Activated CD8-positive, alpha-beta T cell treated with anti-CD3 and anti-CD28 coated beads for 36 hours (primary cell): Measurements from ENCODE around the gene CNOT4. TPM values are rescaled to one million over a fixed set of nuclear protein-coding genes. Genes with fewer than 3 reads are reported as not detected.

Experiments used
- ATAC-seq: fragments of 200-7000 bp; cut with Tn5 transposase; one replicate; pipeline ENCODE4 v1.10.0; 2021; ENCODE audit warnings: mild to moderate bottlenecking, moderate library complexity
- CTCF ChIA-PET: fragments of 350-600 bp; sonication (Branson Sonifier 250); formaldehyde crosslinking; loops from one replicate; lab custom pipeline; 2021; ENCODE audit warnings: antibody characterized with exemption; lab: Charles Lee
- POLR2A ChIA-PET: fragments of 350-600 bp; sonication (Branson Sonifier 250); formaldehyde crosslinking; loops from one replicate; lab custom pipeline; 2021; ENCODE audit warnings: antibody characterized with exemption; lab: Charles Lee
- DNase-seq: peaks from one replicate; pipeline ENCODE4 v3.0.0-alpha.2; 2020
- H3K27ac Mint-ChIP-seq: one replicate; pipeline ENCODE4 v1.8.0; 2021; ENCODE audit warnings: mild to moderate bottlenecking, mixed read lengths
- H3K27me3 Mint-ChIP-seq: one replicate; pipeline ENCODE4 v1.8.0; 2021; ENCODE audit warnings: mixed read lengths
- H3K36me3 Mint-ChIP-seq: one replicate; pipeline ENCODE4 v1.8.0; 2021; ENCODE audit warnings: low read depth, mixed read lengths
- H3K4me1 Mint-ChIP-seq: one replicate; pipeline ENCODE4 v1.8.0; 2021; ENCODE audit warnings: low read depth, mixed read lengths
- H3K4me3 Mint-ChIP-seq: one replicate; pipeline ENCODE4 v1.8.0; 2021; ENCODE audit warnings: mild to moderate bottlenecking, moderate library complexity, mixed read lengths
- H3K9me3 Mint-ChIP-seq: one replicate; pipeline ENCODE4 v1.8.0; 2021; ENCODE audit warnings: mixed read lengths
- intact Hi-C: fragments of 100-400 bp; cut with micrococcal nuclease; formaldehyde crosslinking; loops from one replicate; pipeline ENCODE4 v1.10.0; 2022
- total RNA-seq, 2 experiments: library from RNA; stranded (reverse); gene quantifications; one replicate each; pipeline ENCODE4 v1.2.3, GENCODE V29; 2021
- TF ChIP-seq, protein P1 (sequence below): fragments of 200-600 bp; IDR thresholded peaks from one replicate; pipeline ENCODE4 v1.8.0; 2022; ENCODE audit warnings: antibody characterized with exemption, mild to moderate bottlenecking

The CNOT4 gene
- total RNA-seq, 2 experiments from 2014 or later = 22.0 to 23.6 TPM

DNA sequence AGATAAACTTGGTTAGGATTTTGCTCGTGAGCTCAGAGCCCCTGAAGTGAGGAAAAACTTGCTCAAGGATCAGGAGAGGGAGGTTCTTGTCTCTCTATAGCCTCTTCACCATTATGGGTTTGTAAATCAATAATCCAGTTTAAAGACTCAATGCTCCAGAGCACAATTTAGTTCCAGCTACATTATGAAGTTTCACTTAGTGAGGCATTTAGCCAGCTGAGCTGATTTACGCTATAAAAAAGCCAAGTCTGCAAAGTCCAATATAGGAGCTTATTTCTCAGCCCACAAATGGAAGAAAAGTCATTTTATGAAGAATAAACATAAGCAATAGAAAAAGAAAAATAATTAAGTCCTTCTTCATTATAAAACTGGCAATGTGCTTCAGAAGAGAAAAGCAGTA is 145.7 kb downstream of the CNOT4 start:
- POLR2A ChIA-PET = interaction anchor here (0.6 kb wide), 1 partner anchor 707 kb away, joined by 3 read pairs; no protein-coding TSS in a partner anchor
- ATAC-seq (no peak), DNase-seq (no peak)
- TF ChIP-seq, protein P1, sequence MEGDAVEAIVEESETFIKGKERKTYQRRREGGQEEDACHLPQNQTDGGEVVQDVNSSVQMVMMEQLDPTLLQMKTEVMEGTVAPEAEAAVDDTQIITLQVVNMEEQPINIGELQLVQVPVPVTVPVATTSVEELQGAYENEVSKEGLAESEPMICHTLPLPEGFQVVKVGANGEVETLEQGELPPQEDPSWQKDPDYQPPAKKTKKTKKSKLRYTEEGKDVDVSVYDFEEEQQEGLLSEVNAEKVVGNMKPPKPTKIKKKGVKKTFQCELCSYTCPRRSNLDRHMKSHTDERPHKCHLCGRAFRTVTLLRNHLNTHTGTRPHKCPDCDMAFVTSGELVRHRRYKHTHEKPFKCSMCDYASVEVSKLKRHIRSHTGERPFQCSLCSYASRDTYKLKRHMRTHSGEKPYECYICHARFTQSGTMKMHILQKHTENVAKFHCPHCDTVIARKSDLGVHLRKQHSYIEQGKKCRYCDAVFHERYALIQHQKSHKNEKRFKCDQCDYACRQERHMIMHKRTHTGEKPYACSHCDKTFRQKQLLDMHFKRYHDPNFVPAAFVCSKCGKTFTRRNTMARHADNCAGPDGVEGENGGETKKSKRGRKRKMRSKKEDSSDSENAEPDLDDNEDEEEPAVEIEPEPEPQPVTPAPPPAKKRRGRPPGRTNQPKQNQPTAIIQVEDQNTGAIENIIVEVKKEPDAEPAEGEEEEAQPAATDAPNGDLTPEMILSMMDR = no peak
- Mint-ChIP-seq H3K4me1 (peaks cover 5% of the 10 kb centered on the region), H3K4me3 (no peak overlapping the region), H3K27ac (no peak overlapping the region), H3K36me3 (peaks cover 25% of the 10 kb centered on the region), H3K9me3 (peaks cover 3% of the 10 kb centered on the region), H3K27me3 (no peaks in the 10 kb centered on the region)
- CTCF ChIA-PET = interaction anchor here (0.7 to 1.7 kb wide), 4 partner anchors 78 to 96 kb away, joined by 3 to 7 read pairs (median 4); no protein-coding TSS in a partner anchor
- intact Hi-C loops = no loop called here

DNA sequence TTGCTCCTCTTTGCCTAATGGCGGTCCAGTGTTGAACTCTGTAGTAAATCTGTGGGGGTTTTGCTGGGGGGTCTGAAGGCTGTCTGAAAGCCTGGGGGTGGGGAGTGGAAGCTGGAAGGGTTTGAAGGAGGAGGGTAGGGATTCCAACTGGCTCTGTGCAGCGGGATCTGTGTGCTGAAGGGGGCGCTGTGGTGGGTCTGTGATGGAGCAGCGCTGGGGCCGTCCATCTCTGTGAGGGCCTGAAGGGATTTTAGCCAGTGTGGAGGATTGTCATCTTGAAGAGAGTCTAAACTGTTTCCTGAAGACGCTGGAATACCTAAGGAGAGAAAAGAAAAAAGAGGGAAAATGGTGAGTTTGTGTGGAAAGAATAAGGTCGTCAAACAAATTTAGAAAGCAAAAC is 147.0 kb downstream of the CNOT4 start:
- H3K4me1 Mint-ChIP-seq = no peaks in the 10 kb centered on the region
- DNase-seq = no peak
- TF ChIP-seq, protein P1 = no peak
- POLR2A ChIA-PET = no interaction called here
- peaks cover 23% of the 10 kb centered on the region for H3K36me3 Mint-ChIP-seq
- CTCF ChIA-PET = interaction anchor here (0.9 to 1.7 kb wide), 4 partner anchors 8 to 88 kb away, joined by 3 to 7 read pairs (median 4); no protein-coding TSS in a partner anchor
- H3K27ac Mint-ChIP-seq = no peak overlapping the region
- H3K9me3 Mint-ChIP-seq = peaks cover 3% of the 10 kb centered on the region
- no peak overlapping the region for H3K4me3 Mint-ChIP-seq
- intact Hi-C loops = no loop called here
- no peaks in the 10 kb centered on the region for H3K27me3 Mint-ChIP-seq
- no peak for ATAC-seq

DNA sequence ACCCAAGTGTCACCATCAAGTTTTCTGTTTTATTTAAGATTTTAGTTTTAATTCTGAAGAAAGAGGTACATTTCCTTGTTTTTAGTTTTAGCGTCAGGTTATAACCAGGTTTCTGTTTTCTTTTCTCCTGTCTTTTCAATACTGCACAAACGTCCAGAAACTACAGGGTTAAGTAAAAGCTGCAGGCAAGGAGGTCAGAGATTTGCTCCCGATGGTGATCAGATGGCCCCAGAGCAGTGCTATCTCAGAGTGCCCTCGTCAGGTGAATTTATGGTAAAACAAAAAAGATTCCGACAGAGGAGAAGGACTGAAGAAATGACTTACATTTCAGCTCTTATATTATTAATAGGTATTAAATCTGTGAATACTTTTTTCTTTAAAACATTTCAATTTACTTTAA is 148.1 kb downstream of the CNOT4 start:
- POLR2A ChIA-PET = no interaction called here
- intact Hi-C loops = no loop called here
- no peaks in the 10 kb centered on the region for H3K4me1 Mint-ChIP-seq
- no peaks in the 10 kb centered on the region for H3K27me3 Mint-ChIP-seq
- no peak overlapping the region for H3K4me3 Mint-ChIP-seq
- H3K27ac Mint-ChIP-seq = no peak overlapping the region
- ATAC-seq (no peak), DNase-seq (no peak)
- CTCF ChIA-PET = interaction anchor here (0.9 kb wide), 1 partner anchor 7 kb away, joined by 3 read pairs; no protein-coding TSS in a partner anchor
- TF ChIP-seq, protein P1 = no peak
- peaks cover 3% of the 10 kb centered on the region for H3K9me3 Mint-ChIP-seq
- peaks cover 23% of the 10 kb centered on the region for H3K36me3 Mint-ChIP-seq

DNA sequence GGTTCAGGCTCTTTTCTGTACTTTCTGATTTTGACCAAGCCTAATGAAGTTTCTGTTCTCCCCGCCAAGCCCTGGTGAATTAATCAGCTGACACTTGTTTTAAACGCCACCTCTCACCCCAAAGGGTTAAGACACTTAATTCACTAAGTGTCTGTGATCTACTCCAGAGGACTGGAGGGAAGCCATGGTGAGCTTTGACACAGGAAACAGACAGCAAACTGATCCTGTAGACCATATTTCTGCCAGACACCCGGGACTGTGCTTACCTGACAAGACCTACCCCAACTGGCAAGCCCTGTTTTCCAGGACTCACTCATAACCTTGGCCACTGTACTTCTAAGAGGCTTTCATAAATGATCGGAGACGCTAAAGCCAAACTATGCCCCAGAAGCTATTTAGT is 150.3 kb downstream of the CNOT4 start:
- ATAC-seq (no peak), DNase-seq (no peak)
- H3K27ac Mint-ChIP-seq = no peak overlapping the region
- CTCF ChIA-PET = interaction anchor here (1.3 to 1.5 kb wide), 2 partner anchors 56 to 86 kb away, joined by 4 to 7 read pairs; no protein-coding TSS in a partner anchor
- TF ChIP-seq, protein P1 = no peak
- H3K9me3 Mint-ChIP-seq = peaks cover 3% of the 10 kb centered on the region
- H3K4me3 Mint-ChIP-seq = no peak overlapping the region
- intact Hi-C loops = no loop called here
- H3K36me3 Mint-ChIP-seq = peaks cover 23% of the 10 kb centered on the region
- POLR2A ChIA-PET = no interaction called here
- no peaks in the 10 kb centered on the region for H3K27me3 Mint-ChIP-seq
- no peaks in the 10 kb centered on the region for H3K4me1 Mint-ChIP-seq

DNA sequence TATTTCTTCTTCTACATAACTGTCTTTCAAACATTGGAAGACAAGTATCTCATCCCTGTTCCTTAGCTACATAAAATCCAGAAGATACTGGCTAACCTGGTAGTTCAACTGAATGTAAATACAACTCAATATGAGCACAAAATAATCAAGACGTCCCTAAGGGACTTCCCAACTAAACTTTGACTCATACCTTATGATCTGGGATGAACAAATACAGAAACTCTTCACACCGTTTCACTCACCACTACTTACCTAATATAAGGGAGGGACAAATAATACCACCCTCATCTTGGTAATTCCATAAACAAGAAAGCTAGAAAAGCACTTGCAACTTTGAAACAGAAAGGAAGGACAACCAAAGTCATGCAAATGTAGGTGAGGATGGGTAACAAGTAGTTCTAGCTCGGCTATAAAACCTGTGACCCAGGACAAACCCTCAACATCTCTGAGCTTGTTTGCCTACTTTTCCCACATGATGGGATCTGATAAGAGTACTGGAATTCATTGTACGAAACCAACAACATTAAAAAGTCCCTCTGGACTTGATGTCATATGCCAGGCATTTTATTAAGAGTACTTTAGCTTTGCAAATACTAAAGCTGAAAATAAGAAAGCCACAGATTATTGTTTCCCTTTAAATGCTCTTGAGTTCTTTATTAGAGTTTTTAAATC is 154.4 kb downstream of the CNOT4 start:
- Mint-ChIP-seq H3K27ac (no peak overlapping the region), H3K36me3 (no peaks in the 10 kb centered on the region), H3K27me3 (no peaks in the 10 kb centered on the region), H3K9me3 (no peaks in the 10 kb centered on the region), H3K4me3 (no peak overlapping the region), H3K4me1 (no peaks in the 10 kb centered on the region)
- ATAC-seq (no peak), DNase-seq (no peak)
- ChIA-PET CTCF (interaction anchor here (0.8 kb wide), 1 partner anchor 250 kb away, joined by 3 read pairs; no protein-coding TSS in a partner anchor), POLR2A (no interaction called here)
- intact Hi-C loops = loop anchor here (2.0 kb wide), 1 partner anchor 33 kb away; no protein-coding TSS in a partner anchor
- TF ChIP-seq, protein P1 = no peak
